Smooth muscle cell (in vitro differentiated cells): ENCODE results near the gene GRIK3. TPM values are rescaled to one million over a fixed set of nuclear protein-coding genes. Genes with fewer than 3 reads are reported as not detected.

Source experiments
- DNase-seq: peaks from one replicate; lab custom pipeline; 2025; ENCODE audit not compliant: unreplicated experiment; lab: John Stamatoyannopoulos, UW
- H2AFZ ChIP-seq: fragments of 200-600 bp; sonication (generic); 2 replicates; pipeline ENCODE4 v1.6.0; 2016; ENCODE audit warnings: antibody characterized with exemption, low read depth, mild to moderate bottlenecking
- H3F3A ChIP-seq: fragments of 200-600 bp; sonication (generic); 2 replicates; pipeline ENCODE4 v1.6.0; 2017; ENCODE audit warnings: antibody characterized with exemption, low read depth
- H3K27ac ChIP-seq: fragments of 200-600 bp; sonication (generic); 2 replicates; pipeline ENCODE4 v1.5.1; 2016; ENCODE audit warnings: low read depth, mild to moderate bottlenecking
- H3K27me3 ChIP-seq: fragments of 200-600 bp; sonication (generic); 2 replicates; pipeline ENCODE4 v1.6.1; 2016; ENCODE audit warnings: low read depth, mild to moderate bottlenecking
- H3K36me3 ChIP-seq: fragments of 200-600 bp; sonication (generic); 2 replicates; pipeline ENCODE4 v1.5.1; 2016; ENCODE audit warnings: low read depth
- H3K4me1 ChIP-seq: fragments of 200-600 bp; sonication (generic); 2 replicates; pipeline ENCODE4 v1.5.1; 2016; ENCODE audit warnings: low read depth
- H3K4me2 ChIP-seq: fragments of 200-600 bp; sonication (generic); 2 replicates; pipeline ENCODE4 v1.6.0; 2016; ENCODE audit warnings: mild to moderate bottlenecking
- H3K4me3 ChIP-seq: fragments of 200-600 bp; sonication (generic); 2 replicates; pipeline ENCODE4 v1.5.1; 2016; ENCODE audit warnings: mild to moderate bottlenecking
- H3K79me2 ChIP-seq: fragments of 200-600 bp; sonication (generic); 2 replicates; pipeline ENCODE4 v1.6.0; 2016; ENCODE audit warnings: low read depth, mild to moderate bottlenecking
- H3K9ac ChIP-seq: fragments of 200-600 bp; sonication (generic); 2 replicates; pipeline ENCODE4 v1.6.0; 2016; ENCODE audit warnings: low read depth
- H3K9me3 ChIP-seq: fragments of 200-600 bp; sonication (generic); replicated peaks from 2 replicates; pipeline ENCODE4 v1.5.1; 2016; ENCODE audit warnings: low read depth
- H4K20me1 ChIP-seq: fragments of 200-600 bp; sonication (generic); 2 replicates; pipeline ENCODE4 v1.6.0; 2016; ENCODE audit warnings: low read depth
- CTCF ChIP-seq: fragments of 200-600 bp; sonication (generic); IDR thresholded peaks from 2 replicates; pipeline ENCODE4 v1.5.1; 2017; ENCODE audit warnings: borderline replicate concordance, mild to moderate bottlenecking, antibody characterized with exemption; ENCODE audit not compliant: insufficient read depth, poor library complexity, severe bottlenecking
- WGBS: methylation state at CpG from one replicate; pipeline ENCODE4 v1.1.7; 2016; ENCODE audit warnings: low lambda C conversion rate; 5-methylcytosine and 5-hydroxymethylcytosine counted together
- polyA plus RNA-seq: library from polyadenylated mRNA; unstranded; fragments of >200 nt; fragmentation: Nextera tagmentation; extraction: Ambion mirVana; gene quantifications from 2 replicates; pipeline ENCODE4 v1.2.1, GENCODE V29; 2016
- total RNA-seq: library from RNA; depleted of rRNA; stranded (reverse); fragments of >200 nt; gene quantifications from 2 replicates; pipeline ENCODE4 v1.2.3, GENCODE V29; 2014

GRIK3 gene
- total and polyA plus RNA-seq, 2 experiments from 2014 or later, result 0.04 TPM; not detected in 1

- H3K9me3 ChIP-seq, result no peaks in the 10 kb centered on the region
- no peak overlapping the region for H3K27ac ChIP-seq
- WGBS, result 83% methylated on average over 2 of the region's 2 CpGs
- H3K4me2 ChIP-seq, result no peak overlapping the region
- no peak for TF ChIP-seq CTCF
- no peaks in the 10 kb centered on the region for H3K36me3 ChIP-seq
- no peak overlapping the region for H2AFZ ChIP-seq
- H3K4me3 ChIP-seq, result no peak overlapping the region
- no peaks in the 10 kb centered on the region for H3F3A ChIP-seq
- H3K27me3 ChIP-seq, result peaks cover 85% of the 10 kb centered on the region
- H3K79me2 ChIP-seq, result no peaks in the 10 kb centered on the region
- H3K4me1 ChIP-seq, result peaks cover 18% of the 10 kb centered on the region
- no peaks in the 10 kb centered on the region for H4K20me1 ChIP-seq
- DNase-seq, result no peak
- H3K9ac ChIP-seq, result no peak overlapping the region
Observed at GRCh38 chr1:37041483-37041882, 7.2 kb upstream of the GRIK3 start.

- Histone ChIP-seq H4K20me1 (no peaks in the 10 kb centered on the region), H3K27ac (no peak overlapping the region), H3K9ac (no peak overlapping the region), H2AFZ (no peak overlapping the region), H3F3A (no peaks in the 10 kb centered on the region), H3K9me3 (no peaks in the 10 kb centered on the region), H3K4me1 (peaks cover 25% of the 10 kb centered on the region), H3K27me3 (peaks cover 92% of the 10 kb centered on the region), H3K4me2 (no peak overlapping the region), H3K79me2 (no peaks in the 10 kb centered on the region), H3K4me3 (no peak overlapping the region), H3K36me3 (no peaks in the 10 kb centered on the region)
- no peak for TF ChIP-seq CTCF
- WGBS, result 76% methylated on average over 4 of the region's 4 CpGs
- no peak for DNase-seq
Observed at GRCh38 chr1:37040773-37041172, 6.5 kb upstream of the GRIK3 start.

- Histone ChIP-seq H4K20me1 (no peaks in the 10 kb centered on the region), H3K36me3 (no peaks in the 10 kb centered on the region), H3K79me2 (no peaks in the 10 kb centered on the region), H3K9ac (no peak overlapping the region), H3F3A (no peaks in the 10 kb centered on the region), H2AFZ (no peak overlapping the region), H3K4me1 (peaks cover 30% of the 10 kb centered on the region), H3K27ac (no peak overlapping the region), H3K27me3 (peaks cover 97% of the 10 kb centered on the region), H3K4me3 (no peak overlapping the region), H3K4me2 (no peak overlapping the region), H3K9me3 (no peaks in the 10 kb centered on the region)
- no peak for TF ChIP-seq CTCF
- 69% methylated on average over 3 of the region's 3 CpGs for WGBS
- DNase-seq, result no peak
Observed at GRCh38 chr1:37040261-37040660, 5.9 kb upstream of the GRIK3 start.
